GM19395 (cell line): ENCODE measurements around the gene COQ10B.
"Not testable (repeated sequence)": the region's sequence is repeated elsewhere in the genome, so short reads cannot be mapped to it uniquely, and the experiment has no call there.

ENCODE experiments used
- ATAC-seq: cut with Tn5 transposase; IDR thresholded peaks from one replicate; pipeline ENCODE4 v1.9.1; 2021; ENCODE audit warnings: mild to moderate bottlenecking, moderate library complexity; ENCODE audit not compliant: unreplicated experiment

The COQ10B gene

GRCh38 chr2:197453123-197453913, at the start of gene COQ10B:
Gene COQ10B (plus strand): TSS chr2:197453552. CDS start chr2:197453561, 9 bp downstream.
- ATAC-seq, result peak; percentile 95

GRCh38 chr2:197405582-197405981, 47.8 kb upstream of the COQ10B start:
- ATAC-seq, result no peak

GRCh38 chr2:197414039-197414438, 39.3 kb upstream of the COQ10B start:
- ATAC-seq, result no peak

DNA sequence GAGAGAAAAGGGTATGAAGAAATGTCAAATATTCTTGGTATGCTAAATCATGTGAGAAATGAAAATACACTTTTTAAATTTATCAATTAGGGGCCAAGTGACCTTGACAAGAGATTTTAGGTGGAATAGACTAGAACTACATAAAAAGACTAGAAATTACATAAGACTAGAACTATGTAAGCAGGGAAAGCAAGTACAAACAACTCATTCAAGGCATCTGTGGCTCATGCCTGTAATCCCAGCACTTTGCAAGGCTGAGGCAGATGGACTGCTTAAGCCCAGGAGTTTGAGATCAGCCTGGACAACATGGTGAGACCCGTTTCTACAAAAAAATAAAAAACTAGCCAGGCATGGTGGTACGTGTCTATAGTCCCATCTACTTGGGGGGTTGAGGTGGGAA, 38.8 kb upstream of the COQ10B start:
- ATAC-seq, result no peak

DNA sequence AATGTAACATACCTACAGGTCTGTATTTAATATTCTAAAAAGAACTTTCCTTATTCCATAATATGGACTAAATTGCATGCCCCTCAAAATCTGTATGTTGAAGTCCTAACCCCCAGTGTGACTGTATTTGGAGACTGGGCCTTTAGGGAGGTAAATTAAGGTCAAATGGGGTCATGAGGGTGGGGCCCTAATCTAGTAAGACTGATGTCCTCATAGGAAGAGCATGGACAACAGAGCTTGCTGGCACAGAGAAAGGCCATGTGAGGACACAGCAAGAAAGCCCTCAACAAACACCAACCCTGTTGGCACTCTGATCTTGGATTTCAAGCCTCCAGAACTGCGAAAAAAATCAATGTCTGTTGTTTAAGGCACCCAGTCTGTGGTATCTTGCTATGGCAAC, 37.1 kb upstream of the COQ10B start:
- no peak for ATAC-seq

- no peak for ATAC-seq
Observed at GRCh38 chr2:197419438-197419837, 33.9 kb upstream of the COQ10B start.

GRCh38 chr2:197423307-197423706, 30.0 kb upstream of the COQ10B start:
- no peak for ATAC-seq

GRCh38 chr2:197425550-197425949, 27.8 kb upstream of the COQ10B start:
- no peak for ATAC-seq

DNA sequence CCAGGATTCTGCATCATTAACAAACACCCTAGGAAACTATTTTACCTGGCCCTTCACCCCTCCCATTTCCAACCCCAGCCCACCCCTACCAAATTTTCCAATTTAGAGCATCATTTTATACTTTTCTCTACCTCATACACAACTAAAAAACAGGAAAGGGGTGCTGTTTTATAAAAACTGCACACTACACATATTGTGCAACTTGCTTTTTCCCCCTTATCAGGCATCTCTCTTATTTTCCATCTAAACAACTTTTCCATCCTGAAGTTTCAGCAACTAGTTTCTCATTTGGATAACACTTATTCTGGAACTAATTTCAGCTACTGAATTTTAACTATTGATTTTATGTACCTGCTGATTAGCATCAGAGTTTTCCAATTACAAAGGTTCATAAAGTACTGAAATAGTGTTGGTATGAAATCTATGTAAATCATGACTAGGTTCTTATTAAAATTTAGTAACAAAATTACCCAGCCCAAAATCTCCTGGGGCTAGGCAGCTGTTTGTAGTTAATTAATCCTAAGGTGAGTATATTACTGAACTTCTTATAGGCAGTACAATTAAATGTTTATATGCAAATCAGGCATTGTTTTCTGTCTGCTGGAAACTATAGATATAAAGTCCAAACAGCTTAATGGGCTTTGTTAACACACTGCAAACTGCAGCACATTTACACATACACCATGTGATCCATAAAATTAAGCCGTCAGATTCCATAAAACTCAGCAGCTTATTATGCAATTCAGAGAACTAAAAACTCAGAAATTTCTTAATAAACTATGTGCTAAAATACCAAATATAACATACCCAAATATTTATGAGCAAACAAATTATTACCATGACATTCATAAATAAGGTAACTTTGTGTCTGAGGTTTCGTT, 26.4 kb upstream of the COQ10B start:
- no peak for ATAC-seq

GRCh38 chr2:197427986-197428385, 25.4 kb upstream of the COQ10B start:
- no peak for ATAC-seq

- ATAC-seq, result no peak
Observed at GRCh38 chr2:197431858-197432257, 21.5 kb upstream of the COQ10B start.

GRCh38 chr2:197432527-197432926, 20.8 kb upstream of the COQ10B start:
- not testable (repeated sequence) for ATAC-seq

GRCh38 chr2:197433780-197434438, 19.4 kb upstream of the COQ10B start:
- no peak for ATAC-seq

DNA sequence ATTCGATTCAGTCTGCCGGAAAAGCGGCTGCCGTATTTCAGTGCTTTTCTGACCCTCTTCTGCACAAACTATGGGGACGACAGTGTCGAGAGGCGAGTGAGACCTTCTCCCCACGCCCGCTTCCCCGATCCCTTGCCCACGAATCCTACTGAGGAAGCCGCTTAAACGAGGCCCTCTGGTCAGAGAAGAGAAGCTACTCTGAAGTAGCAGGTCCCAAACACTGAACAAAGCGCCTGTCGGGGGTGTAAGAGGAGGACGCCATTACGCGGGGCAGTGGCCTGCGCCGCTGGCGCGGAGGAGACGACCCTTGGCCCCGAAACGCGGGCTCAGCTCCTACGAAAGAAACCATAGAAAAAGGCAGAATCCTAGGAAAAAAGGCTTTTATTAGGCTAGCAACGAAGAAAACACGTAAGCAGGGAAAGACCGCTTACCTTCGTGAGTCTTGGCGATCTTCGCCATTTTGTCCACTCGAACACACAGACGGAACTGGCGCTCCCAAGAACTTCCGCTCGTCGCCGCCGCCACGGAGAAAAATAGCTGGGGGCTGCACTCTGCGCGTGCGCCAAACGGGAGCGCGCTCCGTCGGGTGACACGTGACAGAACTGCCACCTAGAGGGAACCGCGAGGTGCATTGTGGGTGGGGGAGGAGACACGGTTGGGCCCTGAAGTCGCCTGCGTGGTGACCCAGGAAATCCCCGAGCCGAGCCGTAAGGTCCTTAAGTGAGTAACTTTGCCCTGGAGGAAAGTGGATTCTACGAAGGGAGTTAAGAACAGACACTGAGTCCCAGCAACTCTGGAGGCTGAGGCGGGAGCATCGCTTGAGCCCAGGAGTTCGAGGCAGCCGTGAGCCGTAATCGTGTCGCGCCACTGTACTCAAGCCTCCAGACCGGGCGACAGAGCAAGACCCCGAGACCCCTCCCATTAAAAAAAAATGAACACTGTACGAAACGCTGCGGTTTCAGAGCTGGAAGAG, 18.5 kb upstream of the COQ10B start, which contains the start of gene SF3B1:
Gene SF3B1, minus strand, starts transcription at position 488 of the 973 bp plus-strand sequence. Its CDS starts 29 bp downstream, at position 459.
- peak; percentile 93 for ATAC-seq

DNA sequence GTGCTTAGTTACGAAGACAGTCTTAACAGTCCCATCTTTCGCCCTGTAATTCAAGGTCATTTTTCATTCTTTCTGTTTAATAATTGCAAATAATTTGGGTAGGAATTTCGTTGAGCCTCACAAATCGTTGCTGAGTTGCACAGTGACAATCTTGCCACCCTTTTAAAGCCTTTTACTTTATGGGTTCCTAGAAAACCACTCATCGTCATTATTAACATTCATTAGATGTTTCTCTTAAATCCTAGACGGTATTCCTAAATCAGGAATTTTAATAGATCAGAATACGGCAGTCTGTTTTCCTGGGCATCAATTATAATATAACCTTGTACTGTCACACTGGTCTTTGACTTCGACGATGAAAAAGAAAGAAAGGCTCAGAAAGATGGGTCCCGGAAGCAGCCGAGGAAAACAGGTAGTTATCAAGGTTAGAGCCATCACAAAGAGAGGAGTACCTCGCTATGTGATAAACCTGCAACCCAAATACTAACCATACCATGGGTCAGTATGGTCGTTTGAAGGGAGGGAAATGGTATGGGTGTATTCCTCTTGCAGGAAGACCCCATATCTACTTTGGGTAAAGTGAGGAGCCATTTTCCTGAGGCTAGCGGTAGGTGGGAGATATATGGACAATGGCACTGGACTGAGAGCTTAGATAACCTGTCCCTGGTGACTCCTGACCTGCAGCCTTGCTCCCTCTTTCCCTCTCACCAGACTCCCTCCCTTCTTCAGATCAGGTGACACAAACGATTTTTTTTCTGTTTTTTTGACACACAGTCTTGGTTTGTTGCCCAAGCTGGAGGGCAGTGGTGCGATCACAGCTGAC, 17.5 kb upstream of the COQ10B start:
- ATAC-seq, result peak; percentile 1

- ATAC-seq, result no peak
Observed at GRCh38 chr2:197437380-197437779, 16.0 kb upstream of the COQ10B start.

DNA sequence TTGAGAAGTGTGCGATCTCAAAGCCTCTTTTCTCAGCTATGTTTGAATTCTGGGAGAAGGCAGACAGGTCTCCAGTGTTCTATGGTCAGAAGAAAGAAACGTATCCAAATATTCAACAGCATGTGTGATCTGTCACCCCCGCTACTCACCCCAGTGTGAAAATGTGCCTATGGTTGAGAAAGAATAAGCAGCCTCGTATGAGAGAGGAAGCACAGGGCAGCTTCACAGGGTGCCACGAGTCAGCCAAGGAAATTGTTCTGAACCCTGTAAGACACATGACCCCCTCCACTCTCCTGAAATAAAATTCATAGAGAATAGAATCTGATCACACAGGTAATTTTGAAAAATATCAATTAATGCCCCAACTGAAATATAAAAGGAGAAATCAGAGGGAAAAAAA, 10.5 kb upstream of the COQ10B start:
- ATAC-seq, result no peak

- ATAC-seq, result no peak
Observed at GRCh38 chr2:197445746-197446145, 7.6 kb upstream of the COQ10B start.

- ATAC-seq, result no peak
Observed at GRCh38 chr2:197446844-197447243, 6.5 kb upstream of the COQ10B start.
